Stimulated activated CD8-positive, alpha-beta memory T cell treated with anti-CD3 and anti-CD28 coated beads, Interleukin-15, amount 100 ng/mL, for 4 hours (primary cell): ENCODE measurements around the gene ADAM11.
"Not testable (repeated sequence)": the region's sequence is repeated elsewhere in the genome, so short reads cannot be mapped to it uniquely, and the experiment has no call there.

Experiments
- DNase-seq, 2 donors: peaks; one replicate each; pipeline ENCODE4 v3.0.0-alpha.2; 2020; ENCODE audit warnings: low read depth in 2 of 2

Gene ADAM11

GRCh38 chr17:44794851-44795413 lies 36.1 kb downstream of the ADAM11 start:
- no peak for DNase-seq

GRCh38 chr17:44795421-44795820 lies 36.6 kb downstream of the ADAM11 start:
- no peak for DNase-seq

GRCh38 chr17:44795928-44796327 lies 37.1 kb downstream of the ADAM11 start:
- no peak for DNase-seq

- DNase-seq, result no peak
These were observed 37.9 kb downstream of the ADAM11 start for GRCh38 chr17:44796731-44797130.

- DNase-seq, result no peak
These were observed 39.0 kb downstream of the ADAM11 start for GRCh38 chr17:44797802-44798201.

- no peak for DNase-seq
These were observed 39.6 kb downstream of the ADAM11 start for GRCh38 chr17:44798356-44798755.

GRCh38 chr17:44801880-44802279 lies 43.1 kb downstream of the ADAM11 start:
- DNase-seq, result no peak

- DNase-seq, result no peak
These were observed 45.7 kb downstream of the ADAM11 start for GRCh38 chr17:44804302-44805089.

GRCh38 chr17:44807093-44807816 lies 48.5 kb downstream of the ADAM11 start:
- no peak for DNase-seq

- DNase-seq, result no peak
These were observed 49.0 kb downstream of the ADAM11 start for GRCh38 chr17:44807817-44808155.

- DNase-seq, result no peak
These were observed 49.4 kb downstream of the ADAM11 start for GRCh38 chr17:44808156-44808555.

- not testable (repeated sequence) for DNase-seq
These were observed 50.0 kb downstream of the ADAM11 start for GRCh38 chr17:44808656-44809388.

- DNase-seq, result no peak
These were observed 53.5 kb downstream of the ADAM11 start for GRCh38 chr17:44812263-44812662.

GRCh38 chr17:44818508-44818907 lies 59.7 kb downstream of the ADAM11 start:
- DNase-seq, result not testable (repeated sequence)

GRCh38 chr17:44820631-44821212 lies 61.9 kb downstream of the ADAM11 start:
- DNase-seq, result no peak

- DNase-seq, result not testable (repeated sequence)
These were observed 66.4 kb downstream of the ADAM11 start for GRCh38 chr17:44825236-44825635.

- no peak for DNase-seq
These were observed 67.5 kb downstream of the ADAM11 start for GRCh38 chr17:44826123-44826790.

GRCh38 chr17:44827863-44828262 lies 69.1 kb downstream of the ADAM11 start:
- no peak for DNase-seq

- DNase-seq, result no peak
These were observed 70.2 kb downstream of the ADAM11 start for GRCh38 chr17:44828919-44829522.

- DNase-seq, result no peak
These were observed 71.0 kb downstream of the ADAM11 start, which contains the start of gene GJC1 for GRCh38 chr17:44829523-44830358. TSS of gene GJC1 (minus strand) at chr17:44830287. CDS start at chr17:44805817, 24,470 bp downstream.
